ENCODE data around the gene ZNF287.
"Not testable (repeated sequence)": the region's sequence is repeated elsewhere in the genome, so short reads cannot be mapped to it uniquely, and the experiment has no call there.

Gene ZNF287

DNA sequence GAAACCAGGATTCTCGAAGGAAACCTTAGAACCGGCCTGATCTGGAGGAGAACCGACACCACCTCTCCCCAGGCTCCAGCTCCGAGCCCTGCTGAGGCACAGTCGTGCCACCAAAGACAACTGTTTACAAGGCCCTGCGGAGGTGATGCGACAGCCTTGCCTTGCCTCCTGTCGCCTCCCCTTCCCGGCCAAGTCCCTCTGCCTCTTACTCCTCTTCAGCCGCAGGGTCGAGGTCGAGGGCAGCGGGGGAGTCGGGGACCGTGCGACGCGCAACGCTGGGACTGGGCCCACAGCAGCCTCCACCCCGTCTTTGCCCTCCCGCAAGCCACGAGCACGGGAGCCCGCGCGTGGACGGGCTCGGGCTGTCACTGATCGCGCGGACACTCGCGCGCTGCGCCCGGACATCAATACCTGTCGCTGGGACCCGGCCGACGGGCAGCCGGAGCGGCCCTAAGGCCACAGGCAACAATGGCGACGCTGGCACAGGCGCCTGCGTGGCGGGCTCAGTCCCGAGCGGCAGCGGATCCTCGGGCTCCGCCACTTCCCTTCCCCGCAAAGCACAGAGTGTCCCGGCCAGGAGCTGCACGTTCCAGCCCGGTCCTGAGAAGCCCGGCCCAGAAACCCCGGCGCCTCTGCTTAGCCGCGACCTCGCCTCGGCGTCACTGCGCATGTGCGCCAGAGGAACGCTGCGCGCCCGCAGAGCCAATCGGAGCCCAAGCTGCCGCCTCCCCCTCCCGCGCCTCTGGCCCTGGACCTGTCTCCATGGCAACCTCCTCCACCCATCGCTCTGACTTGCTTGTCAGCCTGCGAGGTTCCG lies at the start of gene ZNF287:
ZNF287 (minus strand) TSS at position 664 of the 817 bp plus-strand sequence. CDS start 1,473 bp downstream, outside the sequence.
- peak; percentile 67 for DNase-seq (ENCODE audit: low spot score)

DNA sequence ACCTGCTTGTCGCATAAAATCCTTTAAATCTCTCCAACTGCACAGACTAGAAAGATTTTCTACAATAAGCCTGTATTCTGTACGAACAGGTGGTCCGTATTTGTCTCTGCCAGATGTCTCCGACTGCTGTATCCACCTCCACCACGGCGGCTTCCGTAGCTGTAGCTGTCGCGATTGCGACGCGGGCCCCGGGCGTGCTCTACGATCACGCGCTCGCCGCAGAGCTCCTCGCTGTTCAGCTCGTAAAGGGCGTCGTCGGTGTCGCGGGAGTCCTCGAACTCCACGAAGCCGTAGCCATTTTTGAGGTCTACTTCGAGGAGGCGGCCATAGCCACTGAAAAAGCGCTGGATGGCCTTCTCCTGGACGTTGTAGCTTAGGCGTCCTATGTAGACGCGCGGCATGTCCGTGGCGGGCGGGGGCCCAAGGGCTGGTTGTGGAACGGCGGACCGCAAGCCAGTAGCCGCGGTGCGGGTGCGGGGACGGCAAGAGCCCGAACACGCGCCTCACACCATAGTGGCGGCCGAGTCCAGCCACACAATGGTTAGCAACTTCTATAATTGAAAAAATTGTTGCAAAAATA lies 48.6 kb upstream of the ZNF287 start:
- no peak for DNase-seq (ENCODE audit: low spot score)

DNA sequence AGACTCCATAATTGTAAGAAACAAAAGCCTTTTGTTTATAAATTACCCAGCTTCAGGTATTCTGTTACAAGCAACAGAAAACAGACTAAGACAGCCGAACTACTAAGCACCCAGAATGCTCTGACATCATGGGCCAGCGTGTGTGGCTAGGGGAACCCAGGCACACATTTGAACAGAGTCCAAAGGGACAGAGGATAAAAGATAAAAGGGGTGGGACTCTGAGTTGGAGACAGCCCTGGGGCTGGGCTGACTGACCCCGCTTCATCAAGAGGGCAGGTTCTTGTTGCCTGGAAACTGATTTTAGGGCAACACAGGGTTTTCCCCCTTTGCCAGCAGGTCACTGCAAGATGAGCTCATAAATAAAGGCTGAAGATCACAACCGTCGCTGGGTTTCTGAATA lies 30.5 kb upstream of the ZNF287 start:
- DNase-seq (ENCODE audit: low spot score): no peak

DNA sequence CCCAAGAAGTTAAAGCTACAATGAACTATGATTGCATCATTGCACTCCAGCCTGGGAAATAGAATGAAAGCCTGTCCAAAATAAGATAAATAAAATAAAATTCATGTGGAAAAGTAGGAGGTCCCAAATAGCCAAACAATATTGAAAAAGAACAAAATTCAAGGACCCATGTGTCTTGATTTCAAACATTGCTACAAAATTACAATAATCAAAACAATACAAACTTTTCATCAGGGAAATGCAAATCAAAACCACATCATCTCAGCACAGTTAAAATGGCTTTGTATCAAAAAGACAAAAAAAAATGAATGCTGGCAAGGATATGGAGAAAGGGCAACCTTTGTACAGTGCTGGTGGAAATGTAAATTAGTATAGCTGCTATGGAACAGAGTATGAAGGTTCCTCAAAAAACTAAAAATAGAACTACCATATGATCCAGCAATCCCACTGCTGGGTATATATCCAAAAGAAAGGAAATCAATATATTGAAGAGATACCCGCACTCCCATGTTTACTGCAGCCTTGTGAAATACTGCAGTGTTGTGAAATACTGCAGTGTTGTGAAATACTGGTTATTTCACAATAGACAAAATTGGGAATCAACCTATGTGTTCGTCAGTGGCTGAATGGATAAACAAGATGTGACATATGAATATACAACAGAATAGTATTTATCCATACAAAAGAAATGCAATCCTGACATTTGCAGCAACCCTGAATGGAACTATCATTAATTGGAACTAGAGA lies 24.5 kb upstream of the ZNF287 start:
- DNase-seq (ENCODE audit: low spot score): no peak

DNA sequence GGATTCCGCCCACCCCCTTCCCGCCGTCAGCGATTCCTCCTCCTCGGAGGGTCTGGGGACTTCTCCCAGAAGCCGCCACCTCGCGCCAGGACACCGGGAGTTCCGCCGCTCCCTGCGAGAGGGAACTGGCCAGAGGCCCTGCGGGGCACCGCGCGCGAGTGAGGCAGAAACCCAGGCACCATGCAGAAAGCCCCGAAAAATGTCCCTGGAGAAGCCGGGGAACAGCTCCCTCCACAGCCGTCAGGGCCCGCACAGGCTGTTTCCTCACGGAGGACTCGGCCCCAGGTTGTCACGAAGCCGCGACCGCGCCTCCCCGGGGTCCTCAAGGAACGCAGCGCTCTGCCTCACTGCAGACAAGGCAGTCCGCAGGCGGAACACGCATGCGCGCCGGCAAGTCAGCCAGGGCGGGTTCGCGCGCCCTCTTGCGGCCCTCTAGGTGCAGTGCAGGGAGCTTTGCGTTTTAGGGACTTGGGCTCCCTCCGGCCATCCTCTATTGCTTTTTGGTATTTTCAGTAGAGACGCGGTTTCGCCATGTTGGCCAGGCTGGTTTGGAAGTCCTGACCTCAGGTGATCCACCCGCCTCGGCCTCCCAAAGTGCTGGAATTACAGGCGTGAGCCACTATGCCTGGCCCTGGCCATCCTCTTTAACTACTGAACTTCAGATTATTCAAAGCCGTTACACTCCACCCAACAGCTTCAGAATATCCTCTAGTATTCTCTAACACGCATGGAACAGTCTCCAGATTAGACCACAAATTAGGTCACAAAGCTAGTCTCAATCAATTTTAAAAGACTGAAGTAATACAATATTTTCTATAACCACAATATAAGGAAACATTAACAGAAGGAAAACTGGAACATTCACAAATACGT lies 20.3 kb upstream of the ZNF287 start:
- DNase-seq (ENCODE audit: low spot score): peak; percentile 82

DNA sequence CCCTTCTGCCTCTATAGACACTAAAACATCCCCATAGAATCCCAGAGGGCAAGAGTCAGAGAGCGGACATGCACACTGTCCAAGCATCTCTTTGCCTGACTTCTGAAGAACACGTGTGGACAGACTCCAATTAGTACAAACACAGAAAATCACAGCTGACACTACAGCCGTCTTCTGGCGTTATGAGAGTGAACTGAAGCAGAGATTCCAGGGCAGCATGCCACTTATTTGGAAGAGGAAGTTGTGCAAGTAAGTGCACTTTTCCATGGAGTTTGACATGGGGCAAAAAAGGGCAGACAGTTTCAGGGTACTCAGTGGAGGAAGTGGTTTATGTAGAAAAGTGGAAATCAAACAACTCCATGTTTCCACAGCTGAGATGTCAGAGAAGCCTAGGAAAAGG lies 16.8 kb upstream of the ZNF287 start:
- no peak for DNase-seq (ENCODE audit: low spot score)

DNA sequence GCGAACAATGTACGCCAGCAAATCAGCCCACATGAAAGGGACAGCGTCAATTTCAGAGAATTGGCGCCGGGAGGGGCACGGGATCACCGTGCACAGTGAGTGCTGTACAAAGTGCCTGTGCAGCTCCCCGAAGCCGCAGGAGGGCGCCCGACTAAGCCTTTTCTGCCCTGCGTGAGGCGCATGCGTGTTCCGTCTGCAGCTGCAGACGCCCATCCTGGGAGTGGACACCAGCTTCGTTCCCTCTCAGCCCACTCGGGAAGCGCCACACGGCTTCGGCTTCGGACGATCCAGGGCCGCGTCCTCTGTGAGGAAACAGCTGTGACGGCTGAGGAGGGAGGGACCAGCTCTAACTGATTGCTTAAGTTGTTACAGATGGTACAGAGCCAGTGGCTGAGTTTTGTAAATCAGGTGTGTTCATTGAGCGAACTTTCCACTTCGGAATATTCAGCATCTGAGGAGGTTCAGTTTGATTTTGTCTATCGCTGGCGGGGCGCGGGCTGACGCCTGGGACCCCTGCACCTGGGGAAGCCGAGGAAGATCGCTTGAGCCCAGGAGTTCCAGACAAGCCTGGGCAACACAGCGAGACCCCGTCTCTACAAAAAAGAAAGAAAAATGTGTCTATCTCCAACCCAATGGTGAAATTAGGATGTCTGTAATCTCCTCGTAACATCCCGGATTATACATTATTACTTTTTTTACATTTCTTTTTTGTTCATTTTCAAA lies 15.4 kb upstream of the ZNF287 start:
- peak; percentile 72 for DNase-seq (ENCODE audit: low spot score)

DNA sequence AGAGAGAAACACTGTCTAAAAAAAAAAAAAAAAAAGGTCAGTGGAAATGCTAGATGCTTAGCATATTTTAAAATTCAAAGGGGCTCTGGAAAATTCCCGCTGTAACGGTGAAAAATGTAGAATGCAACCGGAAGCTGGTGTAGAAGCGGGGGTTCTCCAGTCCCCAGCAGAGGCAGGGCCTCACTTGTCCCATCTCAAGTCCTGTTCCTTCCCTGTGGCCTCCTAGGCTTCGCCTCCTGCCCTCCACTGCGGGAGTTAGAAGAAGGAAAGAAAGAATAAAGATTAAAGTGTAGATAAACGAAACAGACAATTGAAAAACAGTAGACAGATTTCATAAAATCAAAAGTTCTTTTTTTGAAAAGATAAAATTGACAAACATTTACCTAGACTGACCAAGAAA lies 14.8 kb upstream of the ZNF287 start:
- DNase-seq (ENCODE audit: low spot score): no peak

DNA sequence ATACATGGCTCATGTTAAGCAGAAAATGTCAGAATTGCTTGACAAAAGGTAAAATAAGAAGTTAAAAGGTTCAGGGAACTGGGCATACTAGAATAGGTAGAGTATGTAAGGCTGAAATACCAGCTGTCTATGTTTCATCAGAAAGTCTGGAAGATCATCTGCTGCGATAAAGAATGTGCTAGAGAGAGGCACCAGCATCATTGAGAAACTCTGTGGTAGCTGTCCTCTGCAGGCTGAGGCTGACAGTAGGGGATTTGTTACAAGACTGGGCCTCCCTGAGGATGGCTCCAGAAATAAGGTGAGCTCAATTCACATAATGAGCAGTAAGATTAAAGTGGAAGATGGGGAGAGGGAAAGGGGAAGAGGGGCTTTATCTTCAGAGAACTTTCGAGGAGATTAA lies 4.5 kb upstream of the ZNF287 start:
- DNase-seq (ENCODE audit: low spot score): no peak

DNA sequence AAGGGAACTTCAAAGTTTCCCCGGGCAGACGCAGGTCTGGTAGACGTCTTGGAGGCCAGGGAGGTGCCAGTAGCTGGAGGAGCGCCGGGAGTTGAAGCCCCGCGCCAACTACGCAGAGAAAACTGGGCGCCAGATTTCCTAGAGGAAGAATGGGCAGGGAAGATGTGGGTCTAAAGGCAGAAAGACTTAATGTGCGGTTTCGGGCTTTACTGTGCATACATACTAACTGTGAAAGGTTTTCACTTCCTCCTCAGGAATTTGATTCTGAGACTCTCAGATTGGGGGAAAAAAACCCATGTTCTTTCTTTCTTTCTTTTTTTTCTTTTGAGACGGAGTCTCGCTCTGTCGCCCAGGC lies 331 bp upstream of the ZNF287 start:
- DNase-seq (ENCODE audit: low spot score): no peak

DNA sequence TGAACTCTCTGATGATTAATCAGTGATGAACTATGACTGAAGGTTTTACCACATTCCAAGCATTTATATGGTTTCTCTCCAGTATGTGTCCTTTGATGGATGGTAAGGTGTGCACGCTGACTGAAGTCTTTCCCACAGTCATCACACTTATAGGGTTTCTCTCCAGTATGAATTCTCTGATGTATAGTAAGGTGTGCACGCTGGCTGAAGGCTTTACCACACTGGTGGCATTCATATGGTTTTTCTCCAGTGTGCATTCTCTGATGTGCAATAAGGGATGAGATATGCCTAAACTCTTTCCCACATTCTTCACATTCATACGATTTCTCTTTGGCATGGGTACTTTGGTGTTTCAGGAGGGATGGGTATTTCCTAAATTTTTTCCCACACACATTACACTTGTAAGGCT lies 16.4 kb downstream of the ZNF287 start:
- DNase-seq (ENCODE audit: low spot score): no peak

DNA sequence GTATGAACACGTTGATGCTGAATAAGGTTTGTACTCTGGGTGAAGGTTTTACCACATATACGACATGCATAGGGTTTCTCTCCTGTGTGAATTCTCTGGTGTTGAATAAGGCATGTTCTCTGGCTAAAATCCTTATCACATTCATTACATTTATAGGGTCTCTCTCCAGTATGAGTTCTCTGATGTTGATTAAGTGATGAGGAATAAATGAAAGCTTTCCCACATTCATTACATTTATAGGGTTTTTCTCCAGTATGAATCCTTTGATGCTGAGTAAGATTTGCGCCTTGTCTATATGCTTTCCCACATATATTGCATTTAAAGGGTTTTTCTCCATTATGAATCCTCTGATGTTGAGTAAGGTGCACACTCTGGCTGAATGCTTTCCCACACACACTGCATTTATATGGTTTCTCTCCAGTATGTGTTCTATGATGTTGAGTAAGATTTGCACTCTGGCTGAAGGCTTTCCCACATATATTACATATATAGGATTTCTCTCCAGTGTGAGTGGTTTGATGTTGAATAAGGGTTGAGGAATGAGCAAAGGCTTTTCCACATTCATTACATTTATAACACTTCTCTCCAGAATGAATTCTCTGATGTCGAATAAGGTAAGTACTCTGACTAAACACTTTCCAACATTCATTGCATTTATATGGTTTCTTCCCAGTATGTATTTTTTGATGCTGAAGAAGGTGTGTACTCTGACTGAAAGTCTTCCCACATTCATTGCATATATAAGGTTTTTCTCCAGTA lies 16.9 kb downstream of the ZNF287 start:
- no peak for DNase-seq (ENCODE audit: low spot score)

DNA sequence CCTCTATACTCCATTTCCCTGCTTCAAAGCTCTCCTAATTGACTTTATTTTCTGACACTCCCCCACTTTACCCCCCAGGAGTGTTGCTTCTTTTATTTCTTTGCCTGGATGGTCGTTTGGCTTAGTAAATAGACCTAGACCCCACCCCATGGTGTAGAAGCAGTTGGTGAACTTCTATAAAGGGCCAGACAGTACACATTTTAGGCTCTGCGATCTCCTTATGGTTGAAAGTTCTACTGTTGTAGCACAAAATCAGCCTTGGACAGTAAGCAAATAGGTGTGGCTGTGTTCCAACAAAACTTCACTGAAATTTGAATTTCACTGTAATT lies 31.9 kb downstream of the ZNF287 start:
- DNase-seq (ENCODE audit: low spot score): no peak

DNA sequence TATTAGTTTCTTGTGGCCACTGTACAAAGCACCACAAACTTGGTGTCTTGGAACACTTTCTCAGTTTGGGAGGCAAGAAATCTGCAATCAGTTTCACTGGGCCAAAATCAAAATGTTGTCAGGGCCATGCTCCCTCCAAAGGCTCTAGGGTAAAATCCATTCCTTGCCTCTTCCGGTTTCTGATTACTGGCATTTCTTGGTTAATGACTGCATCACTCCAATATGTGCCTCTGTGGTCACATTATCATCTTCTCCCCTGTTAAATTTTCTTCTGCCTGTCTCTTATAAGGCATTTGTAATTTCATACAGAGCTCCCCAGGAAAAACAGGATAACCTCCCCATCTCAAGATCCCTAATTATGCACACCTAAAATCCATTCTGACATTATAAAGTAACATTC lies 34.8 kb downstream of the ZNF287 start:
- DNase-seq (ENCODE audit: low spot score): no peak

DNA sequence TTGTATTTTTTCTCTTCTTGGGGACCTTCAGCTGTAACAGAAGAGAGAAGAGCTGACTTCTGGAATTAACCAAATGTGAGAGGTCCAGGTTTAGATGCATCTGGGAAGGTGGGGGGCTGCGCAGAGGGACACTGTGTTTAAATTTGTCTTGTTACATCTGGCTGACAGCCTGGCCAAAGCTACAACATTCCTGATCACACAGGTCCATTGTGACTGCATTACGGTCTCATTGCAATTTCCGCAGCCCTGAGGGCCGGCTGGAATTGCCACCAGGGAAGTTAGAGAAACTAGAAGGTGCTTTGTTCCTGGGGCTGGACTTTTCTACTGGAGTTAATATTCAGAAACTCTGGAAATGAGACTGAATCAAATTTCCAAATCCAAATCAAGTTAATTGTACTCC lies 39.1 kb downstream of the ZNF287 start:
- DNase-seq (ENCODE audit: low spot score): no peak

DNA sequence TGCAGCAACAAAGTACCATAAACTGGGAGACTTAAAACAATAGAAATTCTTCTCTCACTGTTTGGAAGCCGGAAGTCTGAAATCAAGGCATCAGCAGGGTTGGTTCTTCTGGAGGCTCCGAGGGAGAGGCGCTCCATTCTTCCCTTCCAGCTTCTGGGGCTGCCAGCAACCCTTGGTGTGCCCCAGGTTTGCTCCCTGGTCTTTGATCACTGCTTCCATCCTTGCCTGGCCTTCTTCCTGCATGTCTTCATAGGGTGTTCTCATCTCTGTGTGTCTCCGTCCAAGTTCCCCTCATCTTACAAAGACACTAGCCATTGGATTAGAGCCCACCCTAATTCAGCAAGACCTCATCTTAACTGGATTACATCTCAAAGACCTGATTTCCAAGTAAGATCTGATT lies 41.7 kb downstream of the ZNF287 start:
- DNase-seq (ENCODE audit: low spot score): no peak

DNA sequence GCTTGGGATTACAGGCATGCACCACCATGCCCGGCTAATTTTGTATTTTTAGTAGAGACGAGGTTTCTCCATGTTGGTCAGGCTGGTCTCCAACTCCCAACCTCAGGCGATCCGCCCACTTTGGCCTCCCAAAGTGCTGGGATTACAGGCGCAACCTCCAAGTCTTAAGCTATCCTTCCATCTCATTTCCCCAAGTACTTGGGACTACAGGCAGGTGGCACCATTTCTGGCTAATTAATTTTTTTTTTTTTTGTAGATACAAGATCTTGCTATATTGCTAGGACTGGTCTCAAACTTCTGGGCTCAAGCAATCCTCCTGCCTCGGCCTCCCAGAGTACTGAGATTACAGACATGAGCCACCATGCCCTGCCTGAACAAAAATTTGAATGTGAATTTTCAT lies 43.4 kb downstream of the ZNF287 start:
- not testable (repeated sequence) for DNase-seq (ENCODE audit: low spot score)

DNA sequence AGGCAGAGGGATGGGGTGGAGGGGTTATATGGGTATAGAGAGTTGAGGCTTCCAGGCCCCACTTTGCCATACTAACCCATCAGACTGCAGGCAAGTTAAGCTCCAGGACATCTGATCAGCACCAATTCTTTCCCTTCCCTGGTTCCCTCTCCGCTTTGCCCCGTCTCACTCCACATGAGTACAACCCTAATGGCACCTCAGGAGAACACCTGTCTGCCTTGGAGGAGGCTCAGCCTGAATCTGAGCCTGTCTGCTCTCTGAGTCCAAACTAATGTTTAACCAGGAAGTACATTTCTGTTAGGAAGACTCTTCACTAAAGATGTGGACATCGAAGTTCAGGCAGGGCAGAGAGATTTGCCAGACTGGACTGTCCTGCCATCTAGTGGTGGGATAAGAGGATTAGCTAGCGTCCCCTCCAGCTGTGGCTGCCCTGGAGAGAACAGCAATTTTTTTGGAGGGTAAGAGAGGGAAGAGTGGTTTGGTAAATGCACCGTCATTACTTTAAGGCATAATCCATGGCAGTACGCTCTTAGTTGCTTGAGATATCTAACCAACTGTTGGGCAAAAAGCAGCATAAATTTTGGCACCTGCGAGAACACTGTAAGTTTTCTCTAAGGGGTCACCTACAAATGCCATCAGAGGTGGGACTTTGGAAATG lies 47.8 kb downstream of the ZNF287 start:
- DNase-seq (ENCODE audit: low spot score): peak; percentile 76

DNA sequence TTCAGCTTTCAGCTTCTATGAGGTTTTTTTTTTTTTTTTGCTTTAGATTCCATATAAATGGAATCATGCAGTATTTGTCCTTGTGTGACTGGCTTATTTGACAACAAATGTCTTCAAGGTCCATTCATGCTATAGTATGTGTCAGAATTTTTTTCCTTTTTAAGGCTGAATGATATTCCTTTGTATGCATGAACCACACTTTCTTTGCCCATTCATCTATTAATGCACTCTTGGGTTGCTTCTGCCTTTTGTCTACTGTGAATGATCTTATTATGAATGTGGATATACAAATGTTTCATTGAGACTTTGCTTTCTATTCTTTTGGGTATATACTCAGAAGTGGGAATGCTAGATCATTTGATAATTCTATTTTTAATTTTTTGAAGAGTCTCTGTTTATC lies 50.0 kb downstream of the ZNF287 start:
- DNase-seq (ENCODE audit: low spot score): no peak

DNA sequence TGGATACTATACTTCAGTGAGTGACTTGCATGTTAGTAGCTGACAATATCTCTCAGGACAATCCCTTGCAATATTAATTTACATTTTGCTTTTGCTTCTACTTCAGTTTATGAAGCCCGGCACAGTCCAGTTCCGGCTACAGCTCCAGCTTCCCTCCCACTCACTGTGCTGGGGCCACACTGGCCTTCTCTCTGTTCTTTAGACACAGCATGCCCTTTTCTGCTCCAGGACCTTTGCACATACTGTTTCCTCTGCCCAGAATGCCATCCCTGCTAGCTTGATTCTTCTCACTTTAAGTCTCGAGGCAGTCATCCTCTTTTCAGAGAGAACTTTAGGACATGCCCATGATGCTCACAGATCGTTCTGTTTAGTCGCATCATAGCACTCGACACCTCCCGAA lies 51.5 kb downstream of the ZNF287 start:
- DNase-seq (ENCODE audit: low spot score): no peak

All from NAMALWA (cell line).